K562 (cell line): Measurements from ENCODE around the gene MOG. TPM values are rescaled to one million over a fixed set of nuclear protein-coding genes. Genes with fewer than 3 reads are reported as not detected.

ENCODE experiments used
- ARNT ChIP-seq, 2 experiments: fragments of 450-650 bp; IDR thresholded peaks; 2 replicates each; pipeline ENCODE4 v1.6.1; 2016; ENCODE audit warnings: mild to moderate bottlenecking in 1 of 2
- ATF4 ChIP-seq: fragments of 450-650 bp; formaldehyde crosslinking; IDR thresholded peaks from 2 replicates; pipeline ENCODE4 v1.4.0; 2022; ENCODE audit warnings: mild to moderate bottlenecking, moderate library complexity
- CHCHD3 ChIP-seq: fragments of 250-450 bp; sonication (Bioruptor Pico); IDR thresholded peaks from 2 replicates; pipeline ENCODE4 v2.1.2; 2022; ENCODE audit warnings: mild to moderate bottlenecking
- CREM ChIP-seq: IDR thresholded peaks from 2 replicates; pipeline ENCODE4 v1.6.1; 2014; ENCODE audit warnings: antibody characterized with exemption, low read depth
- EWSR1 ChIP-seq: fragments of 450-650 bp; IDR thresholded peaks from 2 replicates; pipeline ENCODE4 v1.6.1; 2018; ENCODE audit warnings: borderline replicate concordance, mild to moderate bottlenecking, low read depth, moderate library complexity; ENCODE audit not compliant: partially characterized antibody
- ILF3 ChIP-seq: fragments of 450-650 bp; IDR thresholded peaks from 2 replicates; pipeline ENCODE4 v1.6.1; 2018; ENCODE audit warnings: antibody characterized with exemption, mild to moderate bottlenecking, moderate library complexity, borderline replicate concordance
- IRF2 ChIP-seq: sonication (generic); formaldehyde crosslinking; IDR thresholded peaks from 2 replicates; pipeline ENCODE4 v1.8.1; 2022; ENCODE audit warnings: mild to moderate bottlenecking, missing genetic modification reagents
- KAT8 ChIP-seq: fragments of 450-650 bp; IDR thresholded peaks from 2 replicates; pipeline ENCODE4 v1.6.1; 2016; ENCODE audit warnings: low read depth, mild to moderate bottlenecking
- MBD1 ChIP-seq: fragments of 250-450 bp; sonication (Bioruptor Pico); IDR thresholded peaks from 2 replicates; pipeline ENCODE4 v1.8.0; 2022; ENCODE audit warnings: inconsistent platforms
- MXI1 ChIP-seq: IDR thresholded peaks from 2 replicates; pipeline ENCODE4 v1.6.1; 2011; ENCODE audit warnings: low read depth, mild to moderate bottlenecking, improper control_type of control experiment, low read length
- NFRKB ChIP-seq: fragments of 450-650 bp; IDR thresholded peaks from 2 replicates; pipeline ENCODE4 v1.6.1; 2016; ENCODE audit warnings: low read depth
- PKNOX1 ChIP-seq: fragments of 450-650 bp; IDR thresholded peaks from 2 replicates; pipeline ENCODE4 v1.6.1; 2016
- SAP30 ChIP-seq: fragments of 200-600 bp; sonication (generic); IDR thresholded peaks from 2 replicates; pipeline ENCODE4 v1.6.1; 2012; ENCODE audit warnings: borderline replicate concordance, low read depth, mild to moderate bottlenecking, moderate library complexity, low read length, control low read depth, inconsistent platforms; ENCODE audit not compliant: insufficient read depth, poor library complexity, severe bottlenecking
- SETDB1 ChIP-seq: IDR thresholded peaks from one replicate; pipeline ENCODE4 v1.6.1; 2012; ENCODE audit warnings: low read length, control low read depth, inconsistent platforms
- TCF7L2 ChIP-seq: fragments of 150-350 bp; IDR thresholded peaks from 2 replicates; pipeline ENCODE4 v1.6.1; 2016; ENCODE audit warnings: low read depth, mild to moderate bottlenecking, low read length, moderate library complexity
- ZBTB12 ChIP-seq: fragments of 250-450 bp; sonication (Bioruptor Pico); IDR thresholded peaks from 2 replicates; pipeline ENCODE4 v1.4.0; 2020
- ZNF274 ChIP-seq: IDR thresholded peaks from 2 replicates; pipeline ENCODE4 v1.6.1; 2011; ENCODE audit warnings: low read depth, mild to moderate bottlenecking, low read length, moderate library complexity, borderline replicate concordance
- ZNF3 ChIP-seq: fragments of 250-450 bp; sonication (Bioruptor Pico); IDR thresholded peaks from 2 replicates; pipeline ENCODE4 v1.5.0; 2021; ENCODE audit warnings: mild to moderate bottlenecking, moderate library complexity
- ZNF449 ChIP-seq: fragments of 250-450 bp; sonication (Bioruptor Pico); IDR thresholded peaks from 2 replicates; pipeline ENCODE4 v1.8.0; 2022; ENCODE audit warnings: moderate library complexity, mild to moderate bottlenecking, inconsistent platforms
- ZNF639 ChIP-seq, 2 experiments: fragments of 200-800 bp in 1 of 2; sonication (Bioruptor generic) in 1 of 2; sonication (generic) in 1 of 2; formaldehyde crosslinking in 1 of 2; IDR thresholded peaks in 1 of 2; conservative IDR thresholded peaks in 1 of 2; 2 replicates each; pipeline versions ENCODE4 v1.5.0 to v1.6.1; 2016 to 2020; ENCODE audit warnings: missing compliant biosample characterization in 1 of 2, missing genetic modification characterization in 1 of 2, missing genetic modification reagents in 1 of 2
- ZZZ3 ChIP-seq: fragments of 450-650 bp; IDR thresholded peaks from 2 replicates; pipeline ENCODE4 v1.6.1; 2016; ENCODE audit warnings: antibody characterized with exemption, mild to moderate bottlenecking, moderate library complexity
- polyA plus RNA-seq, 8 experiments: library from polyadenylated mRNA; depleted of rRNA in 4 of 8; stranded (reverse) in 5 of 8; unstranded in 3 of 8; fragments of >200 nt; fragmentation: Nextera tagmentation in 2 of 8; fragmentation: Illumina TruSeq in 1 of 8; extraction: Ambion mirVana in 2 of 8; extraction: Trizol in 1 of 8; gene quantifications; 2 replicates each; pipeline versions ENCODE4 v1.2.1 to v1.2.3, GENCODE V29; 2011 to 2014; ENCODE audit warnings: inconsistent platforms in 1 of 8, missing spikeins in 1 of 8
- total RNA-seq, 7 experiments: library from RNA; depleted of rRNA in 6 of 7; stranded (reverse); fragments of >200 nt in 6 of 7; fragmentation: Illumina TruSeq in 2 of 7; extraction: Trizol in 2 of 7; gene quantifications; 2 replicates each; pipeline versions ENCODE4 v1.2.1 to v1.2.3, GENCODE V29; 2011 to 2021; ENCODE audit warnings: low replicate concordance in 1 of 7

Gene MOG
- total and polyA plus RNA-seq, 9 of the 15 experiments (the other 6 are each of a cell fraction or from before 2014, with no cell fraction given), result not detected

- TF ChIP-seq MBD1 (CRISPR knock-in tag) (no peak), ZNF3 (CRISPR knock-in tag) (no peak), ZNF274 (no peak), IRF2 (CRISPR knock-in tag) (no peak), ZBTB12 (CRISPR knock-in tag) (no peak), PKNOX1 (0 out of 2 replicates have a peak, but pooled peaks have one; percentile 3), ARNT (IDR thresholded peaks at IDR 0.05) (no peak), KAT8 (no peak), TCF7L2 (peak; percentile 11; the same call in 1 of the 2 replicates), ZNF639 (CRISPR knock-in tag; conservative IDR thresholded peaks at IDR 0.05 in 1 of 2, IDR thresholded peaks at IDR 0.05 in 1 of 2) (no peak), ILF3 (no peak), SETDB1 (no peak), ATF4 (CRISPR knock-in tag) (no peak), CREM (peak; percentile 27; the same call in 1 of the 2 replicates), ZNF449 (CRISPR knock-in tag) (no peak), SAP30 (no peak), CHCHD3 (CRISPR knock-in tag) (no peak), NFRKB (no peak), ZZZ3 (no peak), EWSR1 (no peak), MXI1 (no peak; the same call in 1 of the 2 replicates)
Observed at GRCh38 chr6:29631209-29631810, 25.6 kb upstream of the MOG start (continued).
